HG02678 (cell line): ENCODE measurements around the gene GRM5.
A peak's percentile ranks its signal among the peaks of the same experiment; 100 is the strongest.
"Not testable (repeated sequence)": the region's sequence is repeated elsewhere in the genome, so short reads cannot be mapped to it uniquely, and the experiment has no call there.

Experiments
- ATAC-seq: cut with Tn5 transposase; IDR thresholded peaks from one replicate; pipeline ENCODE4 v1.9.1; 2021; ENCODE audit warnings: mild to moderate bottlenecking, moderate library complexity; ENCODE audit not compliant: unreplicated experiment

Gene GRM5

DNA sequence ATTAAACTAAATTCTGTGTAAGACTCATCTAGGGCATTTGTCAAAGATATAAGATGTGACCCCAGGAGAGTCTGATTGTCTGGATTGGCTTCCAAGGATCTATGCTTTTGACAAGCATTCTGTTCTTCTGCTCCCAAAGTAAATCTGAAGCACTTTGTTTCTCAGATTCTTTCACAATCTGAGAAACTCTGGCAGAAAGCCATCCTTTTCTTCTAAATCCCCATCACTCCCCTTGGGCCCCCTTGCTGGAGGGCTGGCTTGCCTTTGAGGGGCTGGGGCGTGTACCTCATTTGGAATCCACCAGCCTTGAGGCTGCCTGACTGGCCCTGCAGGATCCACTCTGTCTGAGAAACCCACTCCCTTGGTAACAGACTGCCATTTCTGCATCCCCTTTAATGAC lies 554.8 kb downstream of the GRM5 start:
- ATAC-seq = no peak

DNA sequence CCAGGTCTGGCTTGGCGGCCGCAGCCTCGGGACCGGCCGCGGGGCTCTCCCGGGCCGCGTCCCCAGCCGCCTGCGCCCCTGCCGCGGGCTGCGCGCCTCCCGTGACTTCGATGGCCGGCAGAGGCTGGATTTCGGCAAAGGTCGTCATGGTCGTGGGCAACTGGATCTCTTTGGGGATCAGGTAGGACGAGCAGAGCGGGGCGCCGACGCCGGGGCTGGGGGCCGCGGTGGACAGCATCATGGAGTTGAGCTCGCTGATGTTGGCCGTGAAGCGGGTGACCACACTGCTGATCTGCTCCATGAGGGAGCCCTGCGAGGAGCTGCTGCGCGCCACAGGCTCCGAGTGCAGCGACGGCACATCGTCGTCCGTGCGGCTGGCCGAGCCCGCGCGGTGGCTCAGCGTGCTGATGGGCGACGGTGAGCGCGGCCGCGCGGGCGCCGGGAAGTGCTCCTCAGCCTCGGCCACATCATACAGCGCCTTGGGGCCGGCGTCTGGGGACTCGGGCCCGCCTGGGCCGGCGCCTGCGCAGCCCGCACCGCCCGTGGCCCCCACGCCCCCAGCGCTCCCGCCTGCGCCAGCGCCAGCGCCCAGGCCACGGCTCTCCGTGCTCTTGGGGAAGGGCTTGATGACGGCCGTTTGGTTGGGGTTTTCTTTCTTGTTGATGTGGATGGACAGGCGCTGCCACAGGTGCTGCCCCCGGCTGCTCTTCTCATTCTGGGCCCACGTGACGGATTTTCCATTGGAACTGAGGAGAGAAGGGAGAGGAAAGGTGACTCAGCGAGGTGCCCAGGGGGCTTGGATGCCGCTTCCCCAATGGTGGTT lies 556.8 kb downstream of the GRM5 start:
- peak; percentile 65 for ATAC-seq

DNA sequence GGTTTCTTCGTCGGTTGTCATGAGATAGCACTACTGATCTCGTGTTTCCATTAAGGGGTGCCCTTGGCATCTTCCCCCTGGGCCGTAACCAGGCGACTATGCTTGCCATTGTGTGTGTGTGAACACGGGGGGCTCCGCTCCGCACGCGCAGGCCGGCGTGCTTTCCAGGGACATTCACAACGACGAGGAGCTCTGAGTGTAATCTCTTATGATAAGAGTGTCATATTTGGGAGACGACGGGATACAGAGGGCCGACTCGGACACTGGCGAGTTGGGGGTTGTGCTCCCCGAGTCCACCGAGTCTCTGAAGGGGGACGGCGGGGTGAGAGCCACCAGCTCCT lies 557.4 kb downstream of the GRM5 start:
- peak; percentile 19 for ATAC-seq

DNA sequence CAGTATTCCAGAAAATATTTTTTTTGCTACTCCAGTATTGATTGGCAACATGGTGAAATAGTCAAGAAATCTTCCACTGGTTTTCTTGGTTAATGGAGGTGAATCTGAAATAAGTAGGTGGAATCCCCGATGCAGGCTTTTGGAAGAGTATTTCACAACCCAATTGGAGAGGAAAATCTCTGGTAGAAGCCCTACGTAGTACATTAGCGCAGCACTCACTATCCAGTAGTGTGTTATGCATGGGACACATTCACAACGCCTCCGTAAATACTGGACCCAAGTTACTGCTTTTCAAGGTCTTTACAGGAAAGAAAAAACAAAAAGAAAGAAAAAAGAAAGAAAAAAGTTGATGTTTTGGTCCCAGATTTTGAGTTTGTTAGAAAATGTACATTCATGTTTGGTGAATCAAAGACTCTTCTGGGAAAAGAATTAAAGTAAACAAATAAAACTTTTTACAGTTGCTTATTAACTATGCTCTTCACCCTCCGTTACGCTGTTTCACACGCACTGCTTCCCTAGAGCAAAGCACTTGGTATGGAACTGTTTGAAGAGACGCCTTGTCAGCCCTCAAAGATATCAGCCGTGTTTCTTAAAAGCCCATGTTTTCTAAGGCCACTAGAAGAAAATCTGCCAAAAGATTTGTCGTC lies 557.9 kb downstream of the GRM5 start:
- ATAC-seq = no peak

DNA sequence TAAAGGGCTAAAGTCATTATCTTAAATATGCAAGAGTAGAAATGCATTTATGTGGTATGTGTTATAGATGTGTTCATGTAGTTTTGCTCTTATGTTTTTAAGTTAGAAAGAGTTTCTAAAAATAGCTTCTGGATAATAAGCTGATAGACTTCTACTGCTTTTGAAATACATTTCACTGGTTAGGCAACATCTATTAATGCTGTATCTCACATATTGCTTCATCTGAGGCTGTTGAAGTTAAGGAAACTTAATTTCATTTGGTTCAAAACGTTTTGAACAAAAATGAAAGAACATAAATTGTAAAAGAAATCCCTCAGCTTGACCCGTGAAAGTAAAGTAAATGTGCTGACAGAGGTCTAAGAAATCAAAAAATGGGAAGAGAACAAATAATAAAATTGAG lies 564.2 kb downstream of the GRM5 start:
- no peak for ATAC-seq

DNA sequence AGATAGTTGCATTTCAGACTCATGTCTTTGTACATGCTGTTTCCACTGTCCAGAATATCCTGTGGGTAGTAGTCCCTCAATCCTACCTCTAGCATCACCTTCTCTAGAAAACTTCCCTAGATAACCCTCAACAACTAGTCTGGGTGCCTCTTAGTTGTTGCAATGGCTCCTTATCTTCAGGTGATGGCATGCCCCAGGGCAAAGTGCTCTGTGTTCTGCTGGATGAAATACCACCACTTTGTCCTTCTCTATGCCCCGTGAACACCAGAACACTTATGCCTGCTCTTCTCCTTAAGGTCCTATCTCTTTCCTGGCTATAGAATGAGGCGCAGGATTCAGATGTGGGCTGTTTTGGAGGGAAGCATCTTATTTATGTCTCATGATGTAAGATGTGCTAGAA lies 569.9 kb downstream of the GRM5 start:
- no peak for ATAC-seq

DNA sequence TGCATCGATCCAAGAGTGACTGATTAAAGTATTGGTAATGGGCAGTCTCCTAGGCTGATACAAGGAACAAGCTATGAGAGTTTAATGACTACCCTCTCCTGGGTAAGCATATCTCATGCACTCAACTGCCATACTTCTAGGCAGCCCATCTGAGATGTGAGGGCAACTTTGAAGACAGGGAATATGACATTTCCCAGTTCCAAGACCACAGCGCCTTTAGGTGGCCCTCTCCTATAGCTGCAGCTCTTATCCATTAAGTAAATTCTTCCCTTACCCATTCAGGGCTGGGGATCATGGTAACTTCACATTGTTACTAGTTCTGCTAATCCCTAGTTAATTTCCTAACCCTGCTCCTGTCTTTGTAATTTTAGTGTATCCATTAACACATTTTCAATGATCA lies 570.9 kb downstream of the GRM5 start:
- ATAC-seq = no peak

DNA sequence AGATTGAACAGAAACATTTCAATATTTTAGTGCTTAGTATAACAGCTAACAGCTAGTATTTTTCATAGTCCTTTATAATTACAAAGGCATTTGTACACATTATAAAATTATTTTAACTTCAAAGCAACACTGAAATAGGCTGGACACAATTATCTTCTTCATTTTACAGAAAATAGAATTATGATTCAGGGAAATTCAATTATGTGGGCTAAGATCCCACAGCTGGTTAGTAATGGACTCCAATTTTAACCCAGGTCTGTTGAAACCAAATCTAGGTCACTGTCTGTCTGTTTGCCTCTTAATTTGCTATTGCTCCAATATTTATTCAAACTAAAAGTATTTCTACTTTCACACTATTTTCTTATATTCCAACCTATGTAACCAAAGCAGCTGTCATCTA lies 574.1 kb downstream of the GRM5 start:
- ATAC-seq = no peak

DNA sequence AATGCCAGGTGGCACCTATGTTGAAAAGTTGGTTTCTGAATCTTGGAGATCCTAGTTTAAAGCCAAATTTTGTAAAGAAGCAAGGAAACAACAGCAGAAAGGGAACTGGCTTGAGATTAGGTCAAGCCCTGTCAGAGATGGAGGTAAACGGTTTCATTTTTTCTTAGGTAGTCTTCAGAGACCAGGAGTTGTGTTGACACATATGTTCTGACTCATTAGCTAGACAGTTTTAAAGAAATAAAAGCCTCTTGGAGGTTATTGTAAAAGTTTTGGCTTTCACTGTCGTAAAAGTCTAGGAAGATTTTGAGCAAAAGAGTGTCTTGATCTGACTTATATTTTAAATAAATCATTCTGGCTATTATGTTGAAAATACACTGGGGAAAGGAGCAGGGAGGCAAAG lies 576.8 kb downstream of the GRM5 start:
- no peak for ATAC-seq

DNA sequence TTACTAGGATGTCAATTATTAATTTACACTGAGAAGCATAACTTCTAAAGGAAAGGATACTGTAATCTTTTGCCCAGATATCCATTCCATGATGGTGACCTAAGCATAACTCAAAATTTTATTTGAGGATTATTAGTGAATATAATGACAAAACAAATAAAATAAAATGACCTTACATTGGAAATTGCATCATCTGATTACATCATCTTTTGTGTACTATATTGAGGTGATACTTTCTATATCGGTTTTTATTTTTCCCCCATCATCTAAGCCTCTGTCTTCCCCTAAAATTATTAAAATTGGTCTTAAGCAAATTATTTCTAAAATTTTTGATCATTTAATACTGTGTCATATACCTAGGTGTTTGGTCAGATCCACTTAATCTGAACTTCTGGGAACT lies 578.1 kb downstream of the GRM5 start:
- no peak for ATAC-seq

DNA sequence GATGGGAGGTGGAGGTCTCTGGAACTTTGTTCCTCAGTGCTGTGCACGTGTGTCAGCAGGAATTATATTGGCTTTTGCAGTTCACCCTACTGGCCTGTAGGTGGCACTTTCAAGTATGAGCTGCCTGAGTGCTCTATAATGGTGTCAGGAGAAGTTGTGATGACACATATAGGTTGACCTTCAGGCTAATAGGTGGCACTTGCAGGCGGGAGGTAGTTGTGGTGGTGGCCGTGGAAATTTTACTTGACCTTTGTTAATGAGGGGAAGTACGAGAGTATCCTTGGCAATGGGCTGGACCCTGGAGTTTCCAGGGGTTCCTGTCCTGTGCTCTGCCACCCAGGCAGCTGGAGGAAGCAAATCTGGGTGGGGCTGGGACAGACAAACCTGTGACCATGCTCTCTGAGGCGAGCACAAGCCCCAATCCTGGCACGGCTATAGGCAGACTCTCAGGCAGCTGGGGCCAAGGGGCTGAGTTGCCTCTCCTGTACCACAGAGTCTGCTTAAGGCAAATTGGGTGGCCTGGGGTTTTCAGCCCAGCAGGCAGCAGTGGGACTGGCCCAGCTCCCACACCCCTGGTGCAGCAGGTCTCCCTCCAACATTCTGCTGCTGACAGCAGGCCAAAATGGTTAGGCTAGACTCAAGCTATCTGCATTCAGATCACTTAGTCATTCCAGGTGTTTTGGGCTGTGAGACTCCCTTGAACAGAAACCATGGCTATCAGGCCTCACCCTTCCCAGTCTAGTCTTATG lies 580.7 kb downstream of the GRM5 start:
- ATAC-seq = peak; percentile 86

DNA sequence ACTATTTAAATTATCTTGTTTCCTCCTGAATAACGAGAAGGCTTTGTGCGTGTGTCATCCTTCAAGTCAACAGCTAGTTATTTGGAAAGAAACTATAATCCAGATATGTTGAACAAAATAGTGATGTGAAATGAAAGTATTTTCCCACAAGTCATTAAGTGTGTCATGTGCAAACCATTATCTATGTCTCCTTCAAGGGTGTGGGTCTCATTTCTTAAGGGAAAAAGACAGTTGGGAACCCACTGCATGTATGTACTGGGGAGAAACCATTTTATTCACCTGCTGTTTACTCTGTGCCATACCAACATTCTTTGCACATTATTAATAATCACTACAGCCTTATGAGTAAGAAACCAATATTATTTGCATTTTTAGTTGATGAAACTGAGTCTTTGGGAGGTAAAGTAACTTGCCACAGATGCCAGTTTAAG lies 582.9 kb downstream of the GRM5 start:
- no peak for ATAC-seq

DNA sequence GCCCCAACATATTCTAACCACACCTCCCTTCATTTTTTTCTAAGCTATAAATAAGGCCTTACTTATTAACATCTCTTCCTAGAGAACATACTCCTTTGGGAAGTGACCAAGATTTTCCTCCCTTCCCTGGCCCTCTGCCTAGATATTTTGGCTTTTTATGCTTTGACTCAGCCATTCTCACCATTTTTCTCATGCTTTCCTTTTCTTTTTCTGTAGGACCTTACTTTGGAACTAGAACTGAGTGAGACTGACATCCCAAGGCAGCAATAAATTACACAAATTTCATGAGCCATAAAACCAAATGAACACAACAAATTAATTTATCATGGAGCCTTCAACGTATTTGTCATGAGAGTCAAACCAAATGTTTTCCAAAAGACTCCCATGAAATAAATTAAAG lies 585.6 kb downstream of the GRM5 start:
- no peak for ATAC-seq

DNA sequence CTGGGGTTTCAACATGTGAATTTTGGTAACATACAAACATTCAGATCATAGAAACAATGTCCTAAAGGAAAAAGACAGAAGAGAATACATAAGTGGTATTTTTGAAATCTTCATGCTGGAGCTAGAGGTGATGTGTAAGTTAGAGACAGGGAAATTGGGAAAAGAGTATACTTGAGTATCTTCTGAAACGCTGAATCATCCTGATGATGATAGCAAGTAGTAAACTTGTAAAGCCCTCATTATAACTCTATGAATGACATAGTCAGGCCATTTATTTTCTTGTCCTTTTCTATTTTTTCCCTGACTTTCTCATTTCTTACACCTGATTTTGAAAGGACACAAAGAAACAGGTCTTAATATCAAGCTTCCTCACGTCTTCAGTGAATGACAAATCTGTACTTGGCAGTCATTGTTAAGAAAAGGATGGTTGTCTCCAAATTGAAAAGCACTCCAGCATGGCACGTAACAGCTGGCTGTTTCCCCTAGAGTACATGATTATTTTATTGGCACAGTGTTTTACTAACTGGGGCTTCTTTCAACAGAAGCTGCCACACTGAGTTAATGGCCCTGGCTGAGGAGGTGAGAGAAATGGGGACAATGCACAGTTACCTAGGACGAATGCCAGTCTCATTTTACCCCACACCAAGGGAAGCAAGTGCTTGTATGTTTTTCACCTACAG lies 587.5 kb downstream of the GRM5 start:
- ATAC-seq = no peak

DNA sequence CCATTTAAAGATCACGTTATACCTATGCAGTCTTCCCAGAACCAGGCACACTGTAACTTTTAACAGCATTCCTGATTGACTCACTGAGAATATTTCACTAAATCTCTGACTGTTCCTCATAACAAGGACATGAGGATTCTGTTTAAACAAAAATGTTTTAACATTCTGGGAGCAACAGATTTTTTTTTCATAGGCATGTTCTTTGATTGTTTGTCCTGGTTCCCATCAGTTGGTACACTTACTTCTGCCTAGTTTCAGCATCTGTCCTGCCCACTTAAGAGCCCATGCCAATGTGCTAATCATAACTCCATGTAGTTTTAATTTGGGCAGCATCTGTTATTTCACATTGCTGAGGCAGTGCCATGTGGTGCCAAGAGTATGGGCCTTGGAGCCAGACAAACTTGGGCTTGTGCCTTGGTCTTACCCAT lies 589.8 kb downstream of the GRM5 start:
- ATAC-seq = no peak

DNA sequence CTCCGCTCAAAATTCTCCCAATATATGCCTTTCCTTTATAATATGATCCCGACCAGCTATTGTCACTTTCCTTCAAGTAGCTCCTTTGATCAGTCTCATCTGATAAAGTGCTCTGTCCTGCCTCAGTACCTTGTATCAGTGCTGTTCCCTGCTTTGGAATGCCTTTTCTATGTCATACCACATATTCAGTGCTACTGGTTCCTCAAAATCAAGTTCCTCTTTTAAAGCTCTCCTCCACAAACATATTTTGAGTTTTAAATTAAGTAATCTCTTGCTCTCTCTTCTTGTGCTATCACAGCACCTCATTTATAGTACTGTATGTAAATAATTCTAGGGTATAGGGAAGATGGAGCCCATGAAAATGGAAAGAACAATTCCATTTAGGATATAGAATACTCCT lies 591.1 kb downstream of the GRM5 start:
- no peak for ATAC-seq

DNA sequence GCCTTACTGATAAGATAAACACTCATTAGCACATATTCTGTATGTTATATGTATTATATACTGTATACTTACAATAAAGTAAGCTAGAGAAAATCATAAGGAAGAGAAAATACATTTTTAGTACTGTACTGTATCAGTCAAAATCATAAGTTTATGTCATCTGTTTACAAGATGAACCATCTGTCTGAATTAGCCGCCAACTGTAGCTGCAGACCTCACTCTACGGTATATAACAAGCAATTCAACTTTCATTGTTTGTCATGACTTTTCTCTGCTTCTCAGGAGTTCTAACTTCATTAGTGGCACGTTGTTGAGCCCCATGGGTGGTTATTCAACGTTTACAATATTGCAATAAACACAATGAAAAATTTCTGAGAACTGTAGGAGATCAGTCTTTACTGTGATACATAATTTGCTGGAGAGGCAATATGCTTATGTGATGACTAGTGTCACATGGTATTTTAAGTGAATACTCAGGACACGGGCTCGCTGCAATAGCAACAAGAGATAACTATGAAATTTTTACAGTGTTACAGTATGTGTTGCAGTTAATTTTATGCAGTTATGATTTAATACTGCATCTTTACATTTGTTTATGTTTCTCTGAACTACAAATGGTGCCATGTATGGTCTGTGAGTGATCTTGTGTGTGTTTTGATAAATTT lies 596.1 kb downstream of the GRM5 start:
- ATAC-seq = no peak

DNA sequence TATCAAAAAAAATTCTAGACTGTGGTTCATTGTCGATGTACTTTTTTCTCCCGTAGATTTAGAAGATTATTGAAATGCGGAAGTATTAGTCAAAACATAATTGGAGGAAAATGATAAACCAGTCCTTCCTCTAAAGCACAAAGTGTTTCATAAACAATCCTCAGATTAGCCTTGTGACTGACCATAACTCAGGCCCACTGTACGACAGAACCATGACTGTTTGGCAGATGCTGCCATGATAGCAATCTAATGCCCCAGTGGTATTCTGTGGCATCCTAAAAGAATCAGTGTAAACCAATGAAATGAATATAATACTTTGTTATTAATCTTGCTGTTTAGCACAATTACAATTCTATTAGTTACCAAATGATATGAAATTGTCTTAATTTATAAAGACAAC lies 601.3 kb downstream of the GRM5 start:
- no peak for ATAC-seq

DNA sequence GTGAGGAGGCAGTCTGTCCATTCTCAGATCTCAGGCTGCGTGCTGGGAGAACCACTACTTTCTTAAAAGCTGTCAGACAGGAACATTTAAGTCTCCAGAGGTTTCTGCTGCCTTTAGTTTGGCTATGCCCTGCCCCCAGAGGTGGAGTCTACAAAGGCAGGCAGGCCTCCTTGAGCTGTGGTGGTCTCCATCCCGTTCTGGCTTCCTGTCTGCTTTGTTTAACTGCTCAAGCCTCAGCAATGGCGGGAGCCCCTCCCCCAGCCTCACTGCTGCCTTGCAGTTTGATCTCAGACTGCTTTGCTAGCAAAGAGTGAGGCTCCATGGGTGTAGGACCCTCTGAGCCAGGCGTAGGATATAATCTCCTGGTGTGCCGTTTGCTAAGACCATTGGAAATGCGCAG lies 602.5 kb downstream of the GRM5 start:
- not testable (repeated sequence) for ATAC-seq

DNA sequence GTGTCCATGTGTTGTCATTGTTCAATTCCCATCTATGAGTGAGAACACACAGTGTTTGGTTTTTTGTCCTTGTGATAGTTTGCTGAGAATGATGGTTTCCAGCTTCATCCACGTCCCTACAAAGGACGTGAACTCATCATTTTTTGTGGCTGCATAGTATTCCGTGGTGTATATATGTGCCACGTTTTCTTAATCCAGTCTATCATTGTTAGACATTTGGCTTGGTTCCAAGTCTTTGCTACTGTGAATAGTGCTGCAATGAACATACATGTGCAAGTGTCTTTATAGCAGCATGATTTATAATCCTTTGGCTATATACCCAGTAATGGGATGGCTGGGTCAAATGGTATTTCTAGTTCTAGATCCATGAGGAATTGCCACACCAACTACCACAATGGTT lies 607.7 kb downstream of the GRM5 start:
- not testable (repeated sequence) for ATAC-seq

DNA sequence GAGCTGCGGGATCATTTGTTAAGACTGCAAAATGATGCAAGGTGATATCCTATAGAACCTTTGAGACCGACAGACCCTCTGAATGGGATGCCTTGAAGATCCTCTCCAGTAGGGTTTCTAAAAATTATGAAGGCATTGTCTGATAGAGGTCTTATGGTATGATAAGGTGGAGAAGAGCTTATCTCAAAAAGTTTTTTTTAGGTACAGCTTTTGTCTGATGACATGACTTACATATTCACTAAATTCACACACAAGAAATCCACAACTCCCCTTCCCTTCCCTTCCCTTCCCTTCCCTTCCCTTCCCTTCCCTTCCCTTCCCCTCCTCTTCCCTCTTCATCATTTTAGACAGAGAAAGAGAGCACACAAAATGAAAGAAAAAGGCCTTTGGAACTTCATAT lies 609.8 kb downstream of the GRM5 start:
- no peak for ATAC-seq
